Mesendoderm (in vitro differentiated cells): ENCODE results near the gene POR.

ENCODE experiments used
- DNase-seq: peaks from one replicate; pipeline ENCODE4 v3.0.0; 2013
- H2AK5ac ChIP-seq: 2 replicates; pipeline ENCODE4 v1.6.1; 2013; ENCODE audit warnings: low read length, inconsistent platforms
- H2BK120ac ChIP-seq: 2 replicates; pipeline ENCODE4 v1.6.1; 2013; ENCODE audit warnings: low read depth, mild to moderate bottlenecking, low read length, moderate library complexity, mixed read lengths
- H2BK15ac ChIP-seq: replicated peaks from 2 replicates; pipeline ENCODE4 v1.6.1; 2013; ENCODE audit warnings: low read depth, mild to moderate bottlenecking, moderate library complexity
- H2BK5ac ChIP-seq: 2 replicates; pipeline ENCODE4 v1.6.1; 2013; ENCODE audit warnings: low read length, inconsistent platforms
- H3K18ac ChIP-seq: 2 replicates; pipeline ENCODE4 v1.6.1; 2013; ENCODE audit warnings: mild to moderate bottlenecking, low read length, mixed read lengths
- H3K23ac ChIP-seq: one replicate; pipeline ENCODE4 v1.6.1; 2013; ENCODE audit warnings: low read length
- H3K27ac ChIP-seq: 2 replicates; pipeline ENCODE4 v1.5.1; 2013; ENCODE audit warnings: low read depth, mild to moderate bottlenecking, inconsistent platforms, low read length, moderate library complexity
- H3K27me3 ChIP-seq: 2 replicates; pipeline ENCODE4 v1.6.1; 2013; ENCODE audit warnings: low read length, control low read depth, mild to moderate bottlenecking, inconsistent platforms; ENCODE audit not compliant: insufficient read depth, poor library complexity
- H3K36me3 ChIP-seq: 2 replicates; pipeline ENCODE4 v1.6.1; 2013; ENCODE audit warnings: low read length, inconsistent platforms; ENCODE audit not compliant: control insufficient read depth, insufficient read depth
- H3K4ac ChIP-seq: one replicate; pipeline ENCODE4 v1.6.1; 2013; ENCODE audit warnings: low read depth, mild to moderate bottlenecking, low read length, moderate library complexity
- H3K4me1 ChIP-seq: 2 replicates; pipeline ENCODE4 v1.6.1; 2013; ENCODE audit warnings: low read depth, low read length, inconsistent platforms; ENCODE audit not compliant: control insufficient read depth
- H3K4me2 ChIP-seq: 2 replicates; pipeline ENCODE4 v1.6.1; 2013; ENCODE audit warnings: low read length
- H3K4me3 ChIP-seq: 2 replicates; pipeline ENCODE4 v1.5.1; 2013; ENCODE audit warnings: mild to moderate bottlenecking, low read length
- H3K56ac ChIP-seq: one replicate; pipeline ENCODE4 v1.6.1; 2013; ENCODE audit warnings: low read length
- H3K79me1 ChIP-seq: 2 replicates; pipeline ENCODE4 v1.6.1; 2013; ENCODE audit warnings: low read length, inconsistent platforms
- H3K79me2 ChIP-seq: 2 replicates; pipeline ENCODE4 v1.6.1; 2013; ENCODE audit warnings: mild to moderate bottlenecking, low read length; ENCODE audit not compliant: control insufficient read depth, insufficient read depth
- H3K9ac ChIP-seq: 2 replicates; pipeline ENCODE4 v1.6.1; 2013; ENCODE audit warnings: low read length, inconsistent platforms
- H4K5ac ChIP-seq: one replicate; pipeline ENCODE4 v1.6.1; 2013; ENCODE audit warnings: low read length
- H4K8ac ChIP-seq: one replicate; pipeline ENCODE4 v1.6.1; 2013; ENCODE audit warnings: low read depth, mild to moderate bottlenecking, control low read depth, low read length, moderate library complexity
- WGBS: extraction: QIAGEN DNeasy Blood & Tissue Kit; methylation state at CpG from one replicate; pipeline ENCODE4 v1.1.7; 2013; ENCODE audit warnings: low lambda C conversion rate, missing lambda C conversion rate; ENCODE audit not compliant: insufficient coverage; ENCODE audit errors: extremely low coverage; 5-methylcytosine and 5-hydroxymethylcytosine counted together

The POR gene

GRCh38 chr7:75922966-75923603, 8.1 kb downstream of the POR start:
- Histone ChIP-seq H3K9ac (no peak overlapping the region), H3K4me1 (no peaks in the 10 kb centered on the region), H3K4me2 (no peak overlapping the region), H2BK15ac (no peak overlapping the region), H3K79me1 (peaks cover 32% of the 10 kb centered on the region), H3K27ac (no peak overlapping the region), H3K4me3 (no peak overlapping the region), H3K27me3 (no peaks in the 10 kb centered on the region), H2AK5ac (no peak overlapping the region), H4K8ac (no peak overlapping the region), H2BK120ac (no peak overlapping the region), H3K23ac (no peak overlapping the region), H4K5ac (no peak overlapping the region), H3K36me3 (no peaks in the 10 kb centered on the region), H2BK5ac (no peak overlapping the region), H3K56ac (no peak overlapping the region), H3K79me2 (peaks cover 34% of the 10 kb centered on the region), H3K4ac (no peak overlapping the region), H3K18ac (no peak overlapping the region)
- DNase-seq = no peak
- no CpG with 5 or more reads among the region's 9 CpGs for WGBS

GRCh38 chr7:75924256-75924655, 9.3 kb downstream of the POR start:
- Histone ChIP-seq H3K27me3 (no peaks in the 10 kb centered on the region), H3K27ac (no peak overlapping the region), H2AK5ac (no peak overlapping the region)

GRCh38 chr7:75924889-75925288, 9.9 kb downstream of the POR start:
- no peak overlapping the region for H4K8ac ChIP-seq
- no peak overlapping the region for H3K56ac ChIP-seq
- H3K36me3 ChIP-seq = no peaks in the 10 kb centered on the region
- no peak overlapping the region for H3K27ac ChIP-seq
- H2AK5ac ChIP-seq = no peak overlapping the region
- H3K27me3 ChIP-seq = no peaks in the 10 kb centered on the region
- H3K18ac ChIP-seq = no peak overlapping the region
- no peak overlapping the region for H3K4me3 ChIP-seq
- no peak overlapping the region for H3K4me2 ChIP-seq
- peaks cover 26% of the 10 kb centered on the region for H3K79me1 ChIP-seq
- H3K23ac ChIP-seq = no peak overlapping the region
- no peak overlapping the region for H3K4ac ChIP-seq
- no peak overlapping the region for H3K9ac ChIP-seq
- H2BK15ac ChIP-seq = no peak overlapping the region
- H4K5ac ChIP-seq = no peak overlapping the region
- no peak overlapping the region for H2BK5ac ChIP-seq
- DNase-seq = no peak
- no peaks in the 10 kb centered on the region for H3K4me1 ChIP-seq
- peaks cover 25% of the 10 kb centered on the region for H3K79me2 ChIP-seq
- H2BK120ac ChIP-seq = no peak overlapping the region
- no CpG with 5 or more reads among the region's 2 CpGs for WGBS

More at GRCh38 chr7:75924256-75924655, 9.3 kb downstream of the POR start:
- Histone ChIP-seq H3K56ac (no peak overlapping the region), H3K4me1 (no peaks in the 10 kb centered on the region), H3K23ac (no peak overlapping the region), H3K9ac (no peak overlapping the region), H3K18ac (no peak overlapping the region), H4K8ac (no peak overlapping the region), H2BK15ac (no peak overlapping the region), H3K4ac (no peak overlapping the region), H3K79me1 (peaks cover 25% of the 10 kb centered on the region), H2BK120ac (no peak overlapping the region), H3K79me2 (peaks cover 25% of the 10 kb centered on the region), H4K5ac (no peak overlapping the region), H3K4me2 (no peak overlapping the region), H2BK5ac (no peak overlapping the region), H3K4me3 (no peak overlapping the region), H3K36me3 (no peaks in the 10 kb centered on the region)
- no CpG with 5 or more reads among the region's 2 CpGs for WGBS
- DNase-seq = no peak

DNA sequence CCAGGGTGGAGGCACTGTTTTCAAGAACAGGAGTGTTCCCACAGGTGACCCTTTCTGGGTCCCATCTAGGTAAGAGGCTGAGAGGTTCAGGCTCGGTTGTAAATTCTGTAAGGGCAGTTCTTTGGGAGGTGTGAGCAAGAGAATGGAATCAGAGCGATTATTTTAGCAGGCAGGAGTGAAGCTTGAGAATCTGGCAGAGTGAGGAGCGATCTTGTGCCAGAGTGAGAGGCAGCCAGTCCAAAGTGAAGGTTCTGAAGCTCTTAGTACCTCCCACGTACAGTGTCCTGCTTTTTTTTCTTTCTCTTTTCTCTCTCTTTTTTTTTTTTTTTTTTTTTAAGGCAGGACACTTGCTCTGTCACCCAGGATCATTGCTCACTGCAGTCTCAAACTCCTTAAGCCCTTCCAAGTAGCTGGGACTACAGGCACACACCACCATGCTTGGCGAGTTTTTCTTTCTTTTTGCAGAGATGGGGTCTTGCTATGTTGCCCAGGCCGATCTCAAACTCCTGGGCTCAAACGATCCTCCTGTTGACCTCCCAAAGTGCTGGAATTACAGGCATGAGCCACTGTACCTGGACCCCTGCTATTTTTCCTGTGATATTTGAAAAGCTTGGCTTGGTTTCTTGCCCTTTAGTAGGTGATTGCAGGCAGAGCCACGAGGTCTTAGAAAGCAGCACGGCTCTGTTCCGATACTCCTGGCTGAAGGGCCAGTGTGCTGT, 10.9 kb downstream of the POR start:
- peaks cover 22% of the 10 kb centered on the region for H3K79me1 ChIP-seq
- no peak overlapping the region for H3K23ac ChIP-seq
- H3K4me3 ChIP-seq = no peak overlapping the region
- no peaks in the 10 kb centered on the region for H3K4me1 ChIP-seq
- H2BK5ac ChIP-seq = no peak overlapping the region
- peaks cover 19% of the 10 kb centered on the region for H3K79me2 ChIP-seq
- no peak overlapping the region for H3K27ac ChIP-seq
- H3K9ac ChIP-seq = no peak overlapping the region
- no peak overlapping the region for H3K56ac ChIP-seq
- no peak overlapping the region for H3K4ac ChIP-seq
- no peaks in the 10 kb centered on the region for H3K36me3 ChIP-seq
- H4K8ac ChIP-seq = no peak overlapping the region
- H2BK15ac ChIP-seq = no peak overlapping the region
- WGBS = no CpG with 5 or more reads among the region's 10 CpGs
- no peak overlapping the region for H3K4me2 ChIP-seq
- H2AK5ac ChIP-seq = no peak overlapping the region
- H3K18ac ChIP-seq = no peak overlapping the region
- no peak overlapping the region for H2BK120ac ChIP-seq
- no peak overlapping the region for H4K5ac ChIP-seq
- no peaks in the 10 kb centered on the region for H3K27me3 ChIP-seq
- DNase-seq = no peak

- Histone ChIP-seq H4K5ac (no peak overlapping the region), H3K56ac (no peak overlapping the region), H3K36me3 (no peaks in the 10 kb centered on the region), H2AK5ac (no peak overlapping the region), H4K8ac (no peak overlapping the region), H3K27ac (no peak overlapping the region), H3K4ac (no peak overlapping the region), H3K9ac (no peak overlapping the region), H3K79me1 (peaks cover 13% of the 10 kb centered on the region), H3K4me1 (no peaks in the 10 kb centered on the region), H3K4me3 (no peak overlapping the region), H3K27me3 (no peaks in the 10 kb centered on the region), H2BK120ac (no peak overlapping the region), H3K23ac (no peak overlapping the region), H2BK15ac (no peak overlapping the region), H2BK5ac (no peak overlapping the region), H3K79me2 (peaks cover 12% of the 10 kb centered on the region), H3K4me2 (no peak overlapping the region), H3K18ac (no peak overlapping the region)
- WGBS = no CpG with 5 or more reads among the region's 4 CpGs
- DNase-seq = no peak
These were observed 13.6 kb downstream of the POR start for GRCh38 chr7:75928568-75928914.
